T-cell (primary cell): ENCODE data around the gene SCD5. TPM values are rescaled to one million over a fixed set of nuclear protein-coding genes. Genes with fewer than 3 reads are reported as not detected.

Source experiments
- ATAC-seq, 4 experiments: fragments of 200-7000 bp in 3 of 4; fragments of 150-1000 bp in 1 of 4; cut with Tn5 transposase; replicated peaks in 1 of 4; 1 replicate in 3 of 4; 2 replicates in 1 of 4; pipeline ENCODE4 v1.10.0; 2021; ENCODE audit warnings: moderate library complexity in 3 of 4, mild to moderate bottlenecking in 2 of 4, moderate number of reproducible peaks in 1 of 4
- CTCF ChIA-PET, 2 donors: fragments of 300-600 bp; sonication (Branson Sonifier 250); formaldehyde crosslinking; loops; one replicate each; lab custom pipeline; 2022; ENCODE audit warnings: antibody characterized with exemption in 2 of 2; lab: Charles Lee
- POLR2A ChIA-PET, 2 donors: fragments of 300-600 bp; sonication (Branson Sonifier 250); formaldehyde crosslinking; loops; one replicate each; lab custom pipeline; 2022; ENCODE audit warnings: antibody characterized with exemption in 2 of 2; lab: Charles Lee
- DNase-seq, 35 experiments: peaks; one replicate each; pipeline versions ENCODE4 v3.0.0 to v3.0.0-alpha.2; 2013 to 2023
- H3K27ac ChIP-seq: one replicate; pipeline ENCODE4 v1.5.1; 2013; ENCODE audit warnings: low read length
- H3K27me3 ChIP-seq, 2 experiments: replicated peaks in 1 of 2; 1 replicate in 1 of 2; 2 replicates in 1 of 2; pipeline versions ENCODE4 v1.6.1 to v1.7.0; 2013; ENCODE audit warnings: low read length in 1 of 2, mixed read lengths in 1 of 2; ENCODE audit not compliant: control insufficient read depth in 2 of 2, insufficient read depth in 2 of 2; ENCODE audit errors: extremely low read depth in 1 of 2
- H3K36me3 ChIP-seq, 2 donors: 1 replicate in 1 of 2; 2 replicates in 1 of 2; pipeline versions ENCODE4 v1.6.1 to v1.7.0; 2013; ENCODE audit warnings: low read length in 1 of 2; ENCODE audit not compliant: control insufficient read depth in 2 of 2, insufficient read depth in 1 of 2; ENCODE audit errors: extremely low read depth in 1 of 2
- H3K4me1 ChIP-seq, 2 experiments: 1 replicate in 1 of 2; 2 replicates in 1 of 2; pipeline versions ENCODE4 v1.6.1 to v1.7.0; 2013; ENCODE audit warnings: low read length in 2 of 2, mixed read lengths in 1 of 2; ENCODE audit not compliant: insufficient read depth in 2 of 2, control insufficient read depth in 1 of 2; ENCODE audit errors: extremely low read depth in 1 of 2
- H3K4me3 ChIP-seq, 2 donors: 1 replicate in 1 of 2; 2 replicates in 1 of 2; pipeline versions ENCODE4 v1.5.1 to v1.7.0; 2013; ENCODE audit warnings: mild to moderate bottlenecking in 2 of 2, low read length in 1 of 2, moderate library complexity in 1 of 2; ENCODE audit not compliant: control insufficient read depth in 1 of 2; ENCODE audit errors: extremely low read depth in 1 of 2
- H3K9me3 ChIP-seq: 2 replicates; pipeline ENCODE4 v1.7.0; 2013
- H3K27ac Mint-ChIP-seq, 2 donors: one replicate each; pipeline ENCODE4 v1.8.0; 2020 to 2021; ENCODE audit warnings: mild to moderate bottlenecking in 2 of 2, mixed read lengths in 2 of 2
- H3K27me3 Mint-ChIP-seq, 2 donors: one replicate each; pipeline ENCODE4 v1.8.0; 2021 to 2022; ENCODE audit warnings: mixed read lengths in 2 of 2
- H3K36me3 Mint-ChIP-seq: one replicate; pipeline ENCODE4 v1.8.0; 2021; ENCODE audit warnings: mixed read lengths
- H3K4me1 Mint-ChIP-seq, 3 donors: one replicate each; pipeline ENCODE4 v1.8.0; 2020 to 2022; ENCODE audit warnings: mixed read lengths in 3 of 3, mild to moderate bottlenecking in 1 of 3
- H3K4me3 Mint-ChIP-seq, 3 donors: one replicate each; pipeline ENCODE4 v1.8.0; 2020 to 2022; ENCODE audit warnings: mild to moderate bottlenecking in 3 of 3, mixed read lengths in 3 of 3, moderate library complexity in 3 of 3
- H3K9me3 Mint-ChIP-seq, 3 donors: one replicate each; pipeline ENCODE4 v1.8.0; 2020 to 2022; ENCODE audit warnings: mixed read lengths in 3 of 3
- WGBS: methylation state at CpG from one replicate; pipeline ENCODE4 v1.1.5; 2013; ENCODE audit warnings: missing lambda C conversion rate; ENCODE audit not compliant: insufficient coverage; 5-methylcytosine and 5-hydroxymethylcytosine counted together
- total RNA-seq, 35 experiments: library from RNA in 6 of 35; stranded (reverse) in 6 of 35; fragments of 120-200 nt in 1 of 35; gene quantifications; one replicate each; pipeline versions ENCODE4 v1.2.1 to v1.2.4 and lab custom pipeline; 2013 to 2026

The SCD5 gene
- total RNA-seq, 5 donors from 2014 or later (not counting 1 experiment from before 2014, with no cell fraction given) = 0.72 to 2.0 (median 1.3) TPM

GRCh38 chr4:82776925-82777542 lies 21.6 kb downstream of the SCD5 start:
- Mint-ChIP-seq H3K27ac (no peak overlapping the region), H3K36me3 (no peaks in the 10 kb centered on the region), H3K27me3 (peaks cover 0 to 4% of the 10 kb centered on the region in 2 donors), H3K4me1 (no peaks in the 10 kb centered on the region), H3K4me3 (no peak overlapping the region), H3K9me3 (no peaks in the 10 kb centered on the region)
- Histone ChIP-seq H3K36me3 (no peaks in the 10 kb centered on the region), H3K4me1 (no peaks in the 10 kb centered on the region), H3K27me3 (peaks cover 0 to 2% of the 10 kb centered on the region in 2 experiments), H3K9me3 (no peaks in the 10 kb centered on the region), H3K27ac (no peak overlapping the region), H3K4me3 (no peak overlapping the region)
- DNase-seq = no peak
- 80% methylated on average over 1 of the region's 5 CpGs for WGBS
- ATAC-seq = no peak
- POLR2A ChIA-PET = no interaction called here
- CTCF ChIA-PET = no interaction called here

GRCh38 chr4:82775243-82775642 lies 23.4 kb downstream of the SCD5 start:
- no peak overlapping the region for H3K27ac ChIP-seq
- no peaks in the 10 kb centered on the region for H3K9me3 Mint-ChIP-seq
- H3K4me1 ChIP-seq = no peaks in the 10 kb centered on the region
- H3K4me3 Mint-ChIP-seq = no peak overlapping the region
- no peaks in the 10 kb centered on the region for H3K36me3 Mint-ChIP-seq
- no peaks in the 10 kb centered on the region for H3K9me3 ChIP-seq
- no peak overlapping the region for H3K27ac Mint-ChIP-seq
- no peaks in the 10 kb centered on the region for H3K4me1 Mint-ChIP-seq
- WGBS = 80% methylated on average over 1 of the region's 5 CpGs
- peaks cover 0 to 5% of the 10 kb centered on the region in 2 donors for H3K27me3 Mint-ChIP-seq
- DNase-seq (no peak), ATAC-seq (no peak)
- ChIA-PET POLR2A (no interaction called here), CTCF (no interaction called here)
- H3K36me3 ChIP-seq = no peaks in the 10 kb centered on the region
- H3K27me3 ChIP-seq = no peaks in the 10 kb centered on the region
- H3K4me3 ChIP-seq = no peak overlapping the region

GRCh38 chr4:82774711-82775171 lies 23.9 kb downstream of the SCD5 start:
- Mint-ChIP-seq H3K27me3 (peaks cover 0 to 8% of the 10 kb centered on the region in 2 donors), H3K9me3 (no peaks in the 10 kb centered on the region), H3K27ac (no peak overlapping the region), H3K4me1 (no peaks in the 10 kb centered on the region), H3K4me3 (no peak overlapping the region), H3K36me3 (no peaks in the 10 kb centered on the region)
- WGBS = no CpG with 5 or more reads among the region's 3 CpGs
- Histone ChIP-seq H3K9me3 (no peaks in the 10 kb centered on the region), H3K27ac (no peak overlapping the region), H3K36me3 (no peaks in the 10 kb centered on the region), H3K27me3 (no peaks in the 10 kb centered on the region), H3K4me3 (no peak overlapping the region), H3K4me1 (no peaks in the 10 kb centered on the region)
- CTCF ChIA-PET = no interaction called here
- DNase-seq (no peak), ATAC-seq (no peak)
- POLR2A ChIA-PET = no interaction called here

DNA sequence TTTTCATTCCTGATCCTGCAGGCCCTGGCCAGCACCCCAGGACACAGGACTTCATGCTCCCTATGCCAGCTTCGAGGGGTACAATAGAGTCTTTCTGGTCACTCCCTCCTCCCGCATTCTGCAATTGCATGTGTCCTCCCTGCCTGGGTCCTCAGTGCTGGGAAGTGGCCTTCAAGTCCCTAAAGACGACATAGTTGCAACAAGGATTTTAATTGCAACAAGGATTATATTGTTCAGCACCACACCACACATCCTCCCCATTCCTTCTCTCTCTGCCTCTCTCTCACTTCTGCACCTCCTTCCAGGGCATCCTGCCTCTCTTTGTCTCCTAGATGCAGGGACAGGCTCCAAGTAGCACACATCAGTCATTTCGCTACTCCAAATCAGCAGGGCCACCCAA lies 25.5 kb downstream of the SCD5 start:
- Histone ChIP-seq H3K27me3 (no peaks in the 10 kb centered on the region), H3K4me1 (no peaks in the 10 kb centered on the region), H3K9me3 (no peaks in the 10 kb centered on the region), H3K4me3 (no peak overlapping the region), H3K27ac (no peak overlapping the region), H3K36me3 (no peaks in the 10 kb centered on the region)
- no peaks in the 10 kb centered on the region for H3K36me3 Mint-ChIP-seq
- ChIA-PET CTCF (no interaction called here), POLR2A (no interaction called here)
- H3K27ac Mint-ChIP-seq = no peak overlapping the region
- no peaks in the 10 kb centered on the region for H3K4me1 Mint-ChIP-seq
- ATAC-seq (no peak), DNase-seq (no peak)
- 79% methylated on average over 3 of the region's 4 CpGs for WGBS
- no peak overlapping the region for H3K4me3 Mint-ChIP-seq
- no peaks in the 10 kb centered on the region for H3K9me3 Mint-ChIP-seq
- H3K27me3 Mint-ChIP-seq = peaks cover 0 to 12% of the 10 kb centered on the region in 2 donors

DNA sequence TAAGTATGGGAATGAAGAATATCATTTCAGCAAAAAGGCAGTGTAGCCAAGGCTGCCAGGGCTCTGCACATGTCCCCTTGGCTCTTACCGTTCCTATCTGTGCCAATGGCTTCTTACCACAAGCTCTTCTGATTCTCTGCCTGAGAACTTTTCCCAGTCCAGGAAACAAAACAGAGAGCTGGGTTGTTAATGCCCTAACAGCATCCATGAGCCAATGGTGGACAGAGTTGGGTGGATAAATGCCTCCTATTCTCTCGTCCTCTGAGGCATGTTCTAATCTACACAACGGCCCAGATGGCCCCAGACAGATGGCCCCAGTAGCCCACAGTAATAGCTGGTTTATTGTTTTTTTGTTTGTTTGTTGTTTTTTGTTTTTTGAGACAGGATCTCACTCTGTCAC lies 28.0 kb downstream of the SCD5 start:
- Mint-ChIP-seq H3K27me3 (peaks cover 0 to 13% of the 10 kb centered on the region in 2 donors), H3K4me1 (no peaks in the 10 kb centered on the region), H3K4me3 (no peak overlapping the region), H3K36me3 (no peaks in the 10 kb centered on the region), H3K27ac (no peak overlapping the region), H3K9me3 (peaks cover 3 to 12% (median 10%) of the 10 kb centered on the region in 3 donors)
- Histone ChIP-seq H3K27ac (no peak overlapping the region), H3K4me3 (no peak overlapping the region), H3K36me3 (no peaks in the 10 kb centered on the region), H3K9me3 (no peaks in the 10 kb centered on the region), H3K27me3 (no peaks in the 10 kb centered on the region), H3K4me1 (no peaks in the 10 kb centered on the region)
- DNase-seq = no peak
- CTCF ChIA-PET = no interaction called here
- POLR2A ChIA-PET = no interaction called here
- no peak for ATAC-seq
- 80% methylated on average over 3 of the region's 3 CpGs for WGBS

- no peaks in the 10 kb centered on the region for H3K36me3 Mint-ChIP-seq
- no peak for ATAC-seq
- no peak overlapping the region for H3K27ac ChIP-seq
- POLR2A ChIA-PET = no interaction called here
- H3K9me3 Mint-ChIP-seq = peaks cover 3 to 19% (median 12%) of the 10 kb centered on the region in 3 donors
- H3K9me3 ChIP-seq = no peaks in the 10 kb centered on the region
- H3K27ac Mint-ChIP-seq = no peak overlapping the region
- peaks cover 0 to 9% of the 10 kb centered on the region in 2 donors for H3K27me3 Mint-ChIP-seq
- no peak overlapping the region for H3K4me3 ChIP-seq
- CTCF ChIA-PET = interaction anchor here in 1 of 2 donors (0.7 kb wide), 1 partner anchor 644 kb away, joined by 3 read pairs; no protein-coding TSS in a partner anchor
- no peak for DNase-seq
- H3K4me1 Mint-ChIP-seq = no peaks in the 10 kb centered on the region
- H3K36me3 ChIP-seq = no peaks in the 10 kb centered on the region
- H3K4me1 ChIP-seq = no peaks in the 10 kb centered on the region
- H3K27me3 ChIP-seq = peaks cover 0 to 2% of the 10 kb centered on the region in 2 experiments
- no peak overlapping the region for H3K4me3 Mint-ChIP-seq
Measured at GRCh38 chr4:82765134-82765533, 33.5 kb downstream of the SCD5 start.
